ENCODE measurements around the gene OS9.
"Not testable (repeated sequence)": the region's sequence is repeated elsewhere in the genome, so short reads cannot be mapped to it uniquely, and the experiment has no call there.

OS9 gene, protein sequence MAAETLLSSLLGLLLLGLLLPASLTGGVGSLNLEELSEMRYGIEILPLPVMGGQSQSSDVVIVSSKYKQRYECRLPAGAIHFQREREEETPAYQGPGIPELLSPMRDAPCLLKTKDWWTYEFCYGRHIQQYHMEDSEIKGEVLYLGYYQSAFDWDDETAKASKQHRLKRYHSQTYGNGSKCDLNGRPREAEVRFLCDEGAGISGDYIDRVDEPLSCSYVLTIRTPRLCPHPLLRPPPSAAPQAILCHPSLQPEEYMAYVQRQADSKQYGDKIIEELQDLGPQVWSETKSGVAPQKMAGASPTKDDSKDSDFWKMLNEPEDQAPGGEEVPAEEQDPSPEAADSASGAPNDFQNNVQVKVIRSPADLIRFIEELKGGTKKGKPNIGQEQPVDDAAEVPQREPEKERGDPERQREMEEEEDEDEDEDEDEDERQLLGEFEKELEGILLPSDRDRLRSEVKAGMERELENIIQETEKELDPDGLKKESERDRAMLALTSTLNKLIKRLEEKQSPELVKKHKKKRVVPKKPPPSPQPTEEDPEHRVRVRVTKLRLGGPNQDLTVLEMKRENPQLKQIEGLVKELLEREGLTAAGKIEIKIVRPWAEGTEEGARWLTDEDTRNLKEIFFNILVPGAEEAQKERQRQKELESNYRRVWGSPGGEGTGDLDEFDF

DNA sequence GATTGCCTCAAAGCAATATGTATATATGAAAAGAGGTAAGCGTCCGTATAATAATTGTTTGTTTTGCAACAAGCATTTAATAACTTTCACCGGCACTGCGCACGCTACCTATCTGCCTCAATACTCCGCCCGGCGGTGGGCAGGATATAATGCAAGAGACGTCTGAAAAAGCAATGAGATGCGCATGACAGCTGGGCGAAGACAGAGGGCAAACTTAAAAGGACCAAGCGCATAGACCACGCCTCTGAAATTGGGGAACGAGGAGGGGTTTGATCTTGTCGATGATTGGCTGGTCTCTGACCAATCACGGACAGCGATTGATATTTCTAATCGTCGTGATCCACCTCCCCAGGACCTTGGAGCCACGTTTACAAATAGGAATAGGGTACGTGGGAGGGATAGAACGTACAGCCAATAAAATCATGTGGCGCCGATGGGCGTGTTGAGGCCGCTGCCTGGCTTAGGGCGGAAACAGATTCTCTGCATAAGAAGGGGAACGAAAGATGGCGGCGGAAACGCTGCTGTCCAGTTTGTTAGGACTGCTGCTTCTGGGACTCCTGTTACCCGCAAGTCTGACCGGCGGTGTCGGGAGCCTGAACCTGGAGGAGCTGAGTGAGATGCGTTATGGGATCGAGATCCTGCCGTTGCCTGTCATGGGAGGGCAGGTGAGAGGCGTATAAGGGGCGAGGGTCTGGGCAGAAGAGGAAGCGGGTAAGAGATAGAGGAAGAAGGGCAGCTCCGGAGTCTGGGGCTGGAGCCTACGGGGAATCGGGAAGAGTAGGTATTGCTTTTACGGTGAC lies at the start of gene OS9:
TSS of gene OS9 (plus strand) at position 474 of the 800 bp plus-strand sequence. CDS start at position 504, 30 bp downstream.
- H3K4me3 Mint-ChIP-seq, result no peak within 1 kb of the TSS
- peaks cover 4% of the 10 kb centered on the region for H3K27me3 Mint-ChIP-seq
- peaks cover 33% of the 10 kb centered on the region for H3K36me3 Mint-ChIP-seq (ENCODE audit: low read depth)
- H3K9me3 Mint-ChIP-seq, result no peaks in the 10 kb centered on the region
- no peak within 1 kb of the TSS for H3K27ac Mint-ChIP-seq
- no peaks in the 10 kb centered on the region for H3K4me1 Mint-ChIP-seq (ENCODE audit: low read depth)

DNA sequence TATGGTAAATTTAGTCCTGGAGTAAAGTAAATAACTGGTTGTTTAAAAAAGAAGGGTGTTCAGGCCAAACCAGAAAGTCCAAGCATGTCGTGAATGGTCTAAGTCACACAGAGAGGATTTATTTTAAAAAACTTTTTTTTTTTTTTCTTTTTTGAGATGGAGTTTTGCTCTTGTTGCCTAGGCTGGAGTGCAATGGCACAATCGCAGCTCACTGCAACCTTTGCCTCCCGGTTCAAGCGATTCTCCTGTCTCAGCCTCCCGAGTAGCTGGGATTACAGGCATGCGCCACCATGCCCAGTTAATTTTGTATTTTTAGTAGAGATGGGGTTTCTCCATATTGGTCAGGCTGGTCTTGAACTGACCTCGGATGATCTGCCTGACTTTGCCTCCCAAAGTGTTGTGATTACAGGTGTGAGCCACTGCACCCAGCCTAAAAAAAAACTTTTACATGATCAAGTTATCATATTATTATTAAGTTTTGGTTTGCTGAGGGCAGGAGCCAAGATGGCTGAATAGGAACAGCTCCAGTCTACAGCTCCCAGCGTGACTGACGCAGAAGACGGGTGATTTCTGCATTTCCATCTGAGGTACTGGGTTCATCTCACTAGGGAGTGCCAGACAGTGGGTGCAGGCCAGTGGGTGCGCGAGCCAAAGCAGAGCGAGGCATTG lies 47.8 kb upstream of the OS9 start:
- not testable (repeated sequence) for H3K4me1 Mint-ChIP-seq (ENCODE audit: low read depth); H3K4me3 Mint-ChIP-seq; H3K36me3 Mint-ChIP-seq (ENCODE audit: low read depth); H3K27ac Mint-ChIP-seq; H3K9me3 Mint-ChIP-seq; H3K27me3 Mint-ChIP-seq

DNA sequence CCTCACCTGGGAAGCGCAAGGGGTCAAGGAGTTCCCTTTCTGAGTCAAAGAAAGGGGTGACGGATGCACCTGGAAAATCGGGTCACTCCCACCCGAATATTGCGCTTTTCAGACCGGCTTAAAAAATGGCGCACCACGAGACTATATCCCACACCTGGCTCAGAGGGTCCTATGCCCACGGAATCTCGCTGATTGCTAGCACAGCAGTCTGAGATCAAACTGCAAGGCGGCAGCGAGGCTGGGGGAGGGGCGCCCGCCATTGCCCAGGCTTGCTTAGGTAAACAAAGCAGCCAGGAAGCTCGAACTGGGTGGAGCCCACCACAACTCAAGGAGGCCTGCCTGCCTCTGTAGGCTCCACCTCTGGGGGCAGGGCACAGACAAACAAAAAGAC lies 47.3 kb upstream of the OS9 start:
- not testable (repeated sequence) for H3K4me1 Mint-ChIP-seq (ENCODE audit: low read depth); H3K4me3 Mint-ChIP-seq; H3K9me3 Mint-ChIP-seq; H3K27ac Mint-ChIP-seq; H3K36me3 Mint-ChIP-seq (ENCODE audit: low read depth); H3K27me3 Mint-ChIP-seq

DNA sequence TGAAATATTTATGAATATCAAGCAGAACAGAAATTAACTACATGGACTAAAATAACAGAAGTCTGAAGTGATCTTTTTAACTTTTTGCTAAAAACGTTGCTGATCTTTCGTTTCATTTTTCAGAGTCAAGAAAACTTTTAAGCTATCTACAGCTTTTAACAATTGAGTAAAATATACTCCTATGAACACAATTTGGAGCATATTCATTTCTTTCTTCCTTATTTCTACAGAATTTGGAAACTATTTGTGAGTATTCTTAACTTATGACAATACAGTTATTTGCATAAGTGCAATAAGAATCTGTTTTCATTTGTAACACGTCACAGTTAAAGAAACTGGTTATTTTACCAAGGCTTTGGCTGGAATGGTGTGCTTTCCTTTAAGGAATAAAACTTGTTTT lies 39.9 kb upstream of the OS9 start:
- no peak overlapping the region for H3K4me3 Mint-ChIP-seq
- no peak overlapping the region for H3K27ac Mint-ChIP-seq
- peaks cover 8% of the 10 kb centered on the region for H3K9me3 Mint-ChIP-seq
- H3K36me3 Mint-ChIP-seq (ENCODE audit: low read depth), result peaks cover 4% of the 10 kb centered on the region
- no peaks in the 10 kb centered on the region for H3K4me1 Mint-ChIP-seq (ENCODE audit: low read depth)
- peaks cover 16% of the 10 kb centered on the region for H3K27me3 Mint-ChIP-seq

DNA sequence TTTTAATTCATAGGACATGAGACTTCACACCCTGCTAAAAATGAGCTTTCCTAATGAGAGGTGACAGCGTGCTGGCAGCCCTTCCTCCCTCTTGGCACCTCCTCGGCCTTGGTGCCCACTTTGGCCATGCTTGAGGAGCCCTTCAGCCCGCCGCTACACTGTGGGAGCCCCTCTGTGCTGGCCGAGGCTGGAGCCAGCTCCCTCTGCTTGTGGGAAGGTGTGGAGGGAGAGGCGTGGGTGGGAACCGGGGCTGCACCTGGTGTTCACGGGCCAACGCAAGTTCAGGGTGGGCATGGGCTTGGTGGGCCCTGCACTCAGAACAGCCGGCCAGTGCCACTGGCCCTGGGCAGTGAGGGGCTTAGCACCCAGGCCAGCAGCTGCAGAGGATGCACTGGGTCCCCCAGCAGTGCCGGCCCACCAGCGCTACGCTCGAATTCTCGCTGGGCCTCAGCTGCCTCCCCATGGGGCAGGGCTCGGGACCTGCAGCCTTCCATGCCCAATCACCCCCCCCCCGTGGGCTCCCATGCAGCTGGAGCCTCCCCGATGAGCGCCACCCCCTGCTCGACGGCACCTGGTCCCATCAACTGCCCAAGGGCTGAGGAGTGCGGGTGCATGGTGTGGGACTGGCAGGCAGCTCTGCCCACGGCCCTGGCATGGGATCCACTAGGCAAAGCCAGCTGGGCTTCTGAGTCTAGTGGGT lies 38.2 kb upstream of the OS9 start:
- H3K4me1 Mint-ChIP-seq (ENCODE audit: low read depth), result no peaks in the 10 kb centered on the region
- peaks cover 21% of the 10 kb centered on the region for H3K27me3 Mint-ChIP-seq
- H3K36me3 Mint-ChIP-seq (ENCODE audit: low read depth), result peaks cover 4% of the 10 kb centered on the region
- H3K27ac Mint-ChIP-seq, result no peak overlapping the region
- no peak overlapping the region for H3K4me3 Mint-ChIP-seq
- H3K9me3 Mint-ChIP-seq, result peaks cover 8% of the 10 kb centered on the region

DNA sequence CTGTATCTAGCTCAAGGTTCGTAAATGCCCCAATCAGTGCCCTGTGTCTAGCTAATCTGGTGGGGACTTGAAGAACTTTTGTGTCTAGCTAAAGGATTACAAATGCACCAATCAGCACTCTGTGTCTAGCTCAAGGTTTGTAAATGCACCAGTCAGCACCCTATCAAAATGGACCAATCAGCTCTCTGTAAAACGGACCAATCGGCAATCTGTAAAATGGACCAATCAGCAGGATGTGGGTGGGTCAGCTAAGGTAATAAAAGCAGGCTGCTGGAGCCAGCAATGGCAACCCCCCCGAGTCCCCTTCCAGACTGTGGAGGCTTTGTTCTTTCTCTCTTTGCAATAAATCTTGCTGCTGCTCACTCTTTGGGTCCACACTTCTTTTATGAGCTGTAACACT lies 37.5 kb upstream of the OS9 start:
- H3K4me3 Mint-ChIP-seq; H3K4me1 Mint-ChIP-seq (ENCODE audit: low read depth); H3K27ac Mint-ChIP-seq; H3K36me3 Mint-ChIP-seq (ENCODE audit: low read depth): not testable (repeated sequence)
- H3K27me3 Mint-ChIP-seq, result peaks cover 21% of the 10 kb centered on the region
- H3K9me3 Mint-ChIP-seq, result peaks cover 11% of the 10 kb centered on the region

DNA sequence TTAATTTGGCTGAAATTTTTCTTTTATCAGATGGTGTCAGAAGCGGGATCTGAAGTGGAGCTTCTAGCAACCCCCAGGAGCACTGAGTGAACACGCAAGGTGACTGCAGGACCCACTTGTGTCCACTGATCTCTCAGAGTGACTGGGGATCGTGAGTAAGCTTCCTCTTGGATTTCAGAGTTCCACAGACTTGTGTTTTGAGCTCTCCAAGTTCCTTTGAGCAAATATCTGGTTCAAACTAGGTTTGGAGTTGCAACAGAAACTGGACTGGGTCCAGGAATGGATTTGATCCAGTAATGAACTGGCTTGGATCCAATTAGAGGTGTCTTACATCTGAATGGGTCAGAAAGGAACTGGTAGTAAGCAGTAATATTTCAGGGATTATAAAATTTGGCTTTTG lies 36.2 kb upstream of the OS9 start:
- Mint-ChIP-seq H3K27ac (no peak overlapping the region), H3K9me3 (peaks cover 11% of the 10 kb centered on the region), H3K27me3 (peaks cover 21% of the 10 kb centered on the region), H3K36me3 (ENCODE audit: low read depth) (peaks cover 4% of the 10 kb centered on the region), H3K4me3 (no peak overlapping the region), H3K4me1 (ENCODE audit: low read depth) (no peaks in the 10 kb centered on the region)

DNA sequence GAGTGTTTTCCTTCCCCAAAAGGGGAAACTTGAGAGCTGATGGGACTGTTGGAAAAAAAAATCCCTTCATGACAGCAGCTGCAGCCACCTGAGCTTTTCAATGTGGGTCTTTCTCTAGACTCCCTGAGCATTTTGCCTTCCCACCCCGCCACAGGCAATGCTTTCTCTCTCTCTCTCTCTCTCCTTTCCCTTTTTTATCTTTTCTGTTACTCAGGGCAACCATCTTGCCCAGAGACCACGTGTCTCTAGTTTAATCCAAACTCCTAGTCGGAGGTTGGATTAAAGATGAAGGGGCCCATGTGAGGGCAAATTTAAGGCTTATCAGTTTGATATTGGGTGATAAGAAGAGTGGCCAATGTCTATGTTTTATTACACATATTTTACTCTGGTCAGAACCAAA lies 35.0 kb upstream of the OS9 start:
- Mint-ChIP-seq H3K9me3 (peaks cover 8% of the 10 kb centered on the region), H3K27ac (no peak overlapping the region), H3K4me1 (ENCODE audit: low read depth) (no peaks in the 10 kb centered on the region), H3K4me3 (no peak overlapping the region), H3K27me3 (peaks cover 18% of the 10 kb centered on the region), H3K36me3 (ENCODE audit: low read depth) (peaks cover 3% of the 10 kb centered on the region)

DNA sequence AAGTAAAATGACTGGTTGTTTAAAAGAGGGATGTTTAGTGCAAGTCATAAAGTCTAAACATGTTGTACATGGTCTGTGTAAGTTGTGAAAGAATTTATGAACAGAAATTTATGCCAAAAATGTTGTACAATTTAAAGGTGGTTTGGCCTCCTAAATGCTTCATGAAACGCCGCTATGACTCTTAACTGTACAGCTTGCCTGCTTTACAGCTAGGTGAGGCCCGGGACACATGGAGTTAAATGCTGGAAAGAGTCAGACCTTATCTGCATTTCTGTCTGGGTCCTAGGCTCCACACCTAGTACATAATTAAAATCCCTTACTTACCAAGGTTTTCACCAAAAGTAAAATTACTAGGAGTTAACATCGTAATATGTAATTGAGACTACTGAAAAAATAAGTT lies 32.6 kb upstream of the OS9 start:
- H3K9me3 Mint-ChIP-seq, result peaks cover 3% of the 10 kb centered on the region
- no peak overlapping the region for H3K4me3 Mint-ChIP-seq
- no peak overlapping the region for H3K27ac Mint-ChIP-seq
- no peaks in the 10 kb centered on the region for H3K4me1 Mint-ChIP-seq (ENCODE audit: low read depth)
- no peaks in the 10 kb centered on the region for H3K36me3 Mint-ChIP-seq (ENCODE audit: low read depth)
- H3K27me3 Mint-ChIP-seq, result peaks cover 12% of the 10 kb centered on the region

DNA sequence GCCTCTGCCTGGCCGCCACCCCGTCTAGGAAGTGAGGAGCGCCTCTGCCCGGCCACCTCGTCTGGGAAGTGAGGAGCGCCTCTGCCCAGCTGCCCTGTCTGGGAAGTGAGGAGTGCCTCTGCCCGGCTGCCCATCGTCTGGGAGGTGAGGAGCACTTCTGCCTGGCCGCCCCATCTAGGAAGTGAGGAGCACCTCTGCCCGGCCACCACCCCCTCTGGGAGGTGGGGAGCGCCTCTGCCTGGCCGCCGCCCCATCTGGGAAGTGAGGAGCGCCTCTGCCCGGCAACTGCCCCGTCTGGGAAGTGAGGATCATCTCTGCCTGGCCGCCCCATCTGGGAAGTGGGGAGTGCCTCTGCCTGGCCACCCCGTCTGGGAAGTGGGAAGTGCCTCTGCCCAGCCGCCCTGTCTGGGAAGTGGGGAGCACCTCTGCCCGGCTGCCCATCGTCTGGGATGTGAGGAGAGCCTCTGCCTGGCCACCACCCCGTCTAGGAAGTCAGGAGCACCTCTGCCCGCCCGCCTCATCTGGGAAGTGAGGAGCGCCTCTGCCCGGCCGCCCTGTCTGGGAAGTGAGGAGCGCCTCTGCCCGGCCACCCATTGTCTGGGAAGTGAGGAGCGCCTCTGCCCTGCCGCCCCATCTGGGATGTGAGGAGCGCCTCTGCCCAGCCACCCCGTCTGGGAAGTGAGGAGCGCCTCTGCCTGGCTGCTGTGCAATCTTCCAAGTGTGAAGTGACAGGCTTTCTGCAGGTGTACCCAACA lies 28.7 kb upstream of the OS9 start:
- H3K36me3 Mint-ChIP-seq (ENCODE audit: low read depth); H3K4me3 Mint-ChIP-seq; H3K4me1 Mint-ChIP-seq (ENCODE audit: low read depth); H3K9me3 Mint-ChIP-seq; H3K27ac Mint-ChIP-seq; H3K27me3 Mint-ChIP-seq: not testable (repeated sequence)

DNA sequence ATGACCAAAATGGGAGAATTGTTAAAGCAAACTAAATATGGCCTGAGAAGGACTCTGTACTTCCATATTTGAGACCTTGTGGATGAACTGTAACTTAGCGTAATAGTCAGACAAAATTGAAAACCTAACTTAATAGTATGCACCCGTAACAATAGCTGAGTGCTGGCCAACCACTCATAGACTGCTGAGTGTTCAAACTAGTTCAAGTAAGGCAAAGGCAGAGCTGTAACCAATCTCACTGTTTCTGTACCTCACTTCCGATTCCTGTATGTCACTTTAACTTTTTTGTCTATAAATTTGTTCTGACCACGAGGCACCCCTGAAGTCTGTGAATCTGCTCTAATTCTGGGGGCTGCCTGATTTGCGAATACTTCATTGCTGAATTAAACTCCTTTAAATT lies 27.0 kb upstream of the OS9 start:
- no peaks in the 10 kb centered on the region for H3K4me1 Mint-ChIP-seq (ENCODE audit: low read depth)
- H3K27me3 Mint-ChIP-seq, result peaks cover 3% of the 10 kb centered on the region
- H3K27ac Mint-ChIP-seq, result no peak overlapping the region
- H3K36me3 Mint-ChIP-seq (ENCODE audit: low read depth), result no peaks in the 10 kb centered on the region
- no peak overlapping the region for H3K4me3 Mint-ChIP-seq
- H3K9me3 Mint-ChIP-seq, result no peaks in the 10 kb centered on the region

DNA sequence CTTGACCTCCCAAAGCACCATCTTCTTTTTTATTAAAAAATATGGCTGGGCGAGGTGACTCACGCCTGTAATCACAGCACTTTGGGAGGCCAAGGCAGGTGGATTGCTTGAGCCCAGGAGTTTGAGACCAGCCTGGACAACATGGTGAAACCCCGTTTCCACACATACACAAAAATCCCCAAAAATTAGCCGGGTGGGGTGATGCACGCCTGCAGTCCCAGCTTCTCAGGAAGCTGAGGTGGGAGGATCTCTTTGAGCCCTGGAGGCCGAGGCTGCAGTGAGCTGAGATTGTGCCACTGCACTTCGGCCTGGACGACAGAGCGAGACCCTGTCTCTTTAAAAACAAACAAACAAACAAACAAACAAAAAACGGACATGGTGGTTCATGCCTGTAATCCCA lies 24.2 kb upstream of the OS9 start:
- not testable (repeated sequence) for H3K4me1 Mint-ChIP-seq (ENCODE audit: low read depth); H3K27me3 Mint-ChIP-seq; H3K9me3 Mint-ChIP-seq; H3K27ac Mint-ChIP-seq; H3K4me3 Mint-ChIP-seq; H3K36me3 Mint-ChIP-seq (ENCODE audit: low read depth)

DNA sequence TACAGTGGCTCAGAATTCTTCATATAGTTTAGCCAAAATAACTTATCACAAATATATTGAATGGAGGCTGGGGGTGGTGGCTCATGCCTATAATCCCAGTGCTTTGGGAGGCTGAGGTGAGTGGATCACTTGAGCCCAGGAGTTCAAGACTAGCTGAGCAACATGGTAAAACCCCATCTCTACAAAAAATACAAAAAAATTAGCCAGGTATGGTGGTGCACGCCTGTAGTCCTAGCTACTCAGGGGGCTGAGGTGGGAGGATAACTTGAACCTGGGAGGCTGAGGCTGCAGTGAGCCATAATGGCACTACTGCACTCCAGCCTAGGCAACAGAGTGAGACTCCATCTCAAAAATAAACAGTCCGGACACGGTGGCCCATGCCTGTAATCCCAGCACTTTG lies 22.1 kb upstream of the OS9 start:
- not testable (repeated sequence) for H3K9me3 Mint-ChIP-seq; H3K27me3 Mint-ChIP-seq; H3K36me3 Mint-ChIP-seq (ENCODE audit: low read depth); H3K4me1 Mint-ChIP-seq (ENCODE audit: low read depth); H3K27ac Mint-ChIP-seq; H3K4me3 Mint-ChIP-seq

DNA sequence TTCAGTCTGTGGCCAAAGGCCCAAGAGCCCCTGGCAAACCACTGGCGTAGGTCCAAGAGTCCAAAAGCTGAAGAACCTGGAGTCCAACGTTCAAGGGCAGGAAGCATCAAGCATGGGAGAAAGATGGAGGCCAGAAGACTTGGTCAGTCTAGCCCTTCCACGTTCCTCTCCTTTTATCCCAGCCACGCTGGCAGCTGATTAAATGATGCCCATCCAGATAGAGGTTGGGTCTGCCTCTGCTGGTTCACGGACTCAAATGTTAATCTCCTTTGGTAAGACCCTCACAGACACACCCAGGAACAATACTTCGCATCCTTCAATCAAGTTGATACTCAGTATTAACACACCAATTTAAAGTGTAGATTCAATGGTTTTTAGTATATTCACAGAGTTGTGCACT lies 21.1 kb upstream of the OS9 start:
- no peaks in the 10 kb centered on the region for H3K9me3 Mint-ChIP-seq
- H3K4me3 Mint-ChIP-seq, result no peak overlapping the region

More for the DNA sequence above, 21.1 kb upstream of the OS9 start:
- Mint-ChIP-seq H3K4me1 (ENCODE audit: low read depth) (no peaks in the 10 kb centered on the region), H3K36me3 (ENCODE audit: low read depth) (no peaks in the 10 kb centered on the region), H3K27me3 (peaks cover 3% of the 10 kb centered on the region), H3K27ac (no peak overlapping the region)

Measured in stimulated activated naive CD8-positive, alpha-beta T cell treated with anti-CD3 and anti-CD28 coated beads, Interleukin-15, Interleukin-2, amounts not matched to agents 100 ng/mL and 50 ng/mL, for 24 hours (primary cell).